H1 (cell line): ENCODE data around the gene TTC32. TPM values are rescaled to one million over a fixed set of nuclear protein-coding genes. Genes with fewer than 3 reads are reported as not detected.

ENCODE experiments used
- CTBP2 ChIP-seq: IDR thresholded peaks from 2 replicates; pipeline ENCODE4 v1.7.0; 2011; ENCODE audit warnings: borderline replicate concordance, mild to moderate bottlenecking, moderate library complexity, mixed read lengths, low read length; ENCODE audit not compliant: insufficient read depth, insufficient read length
- EGR1 ChIP-seq: IDR thresholded peaks from 2 replicates; pipeline ENCODE4 v1.6.1; 2011; ENCODE audit warnings: low read depth, low read length, borderline replicate concordance
- SP1 ChIP-seq: IDR thresholded peaks from 2 replicates; pipeline ENCODE4 v1.6.1; 2011; ENCODE audit warnings: low read depth, low read length
- SP2 ChIP-seq: IDR thresholded peaks from 2 replicates; pipeline ENCODE4 v1.6.1; 2012; ENCODE audit warnings: mild to moderate bottlenecking, low read length, inconsistent platforms
- polyA plus RNA-seq, 7 experiments: library from polyadenylated mRNA; depleted of rRNA in 3 of 7; stranded (reverse) in 5 of 7; unstranded in 2 of 7; fragments of >200 nt in 5 of 7; fragments of 200-250 nt in 2 of 7; gene quantifications; 1 replicate in 5 of 7; 2 replicates in 1 of 7; 4 replicates in 1 of 7; pipeline versions ENCODE4 v1.2.1 to v1.2.3, GENCODE V29; 2011 to 2013; ENCODE audit warnings: missing spikeins in 2 of 7, mixed read lengths in 2 of 7
- total RNA-seq: library from RNA; stranded (reverse); fragmentation: NEBNext Ultra II Directional; extraction: Animal tissue kit (Norgen Biotek cat#: 25700); gene quantifications from 2 replicates; pipeline ENCODE4 v1.2.1, GENCODE V29; 2021
- TF ChIP-seq, protein P1 (sequence below): IDR thresholded peaks from 2 replicates; pipeline ENCODE4 v1.6.1; 2011; ENCODE audit warnings: low read depth, mild to moderate bottlenecking, low read length; ENCODE audit not compliant: insufficient read depth
- TF ChIP-seq, protein P2 (sequence below): fragments of 300-600 bp; sonication (generic); IDR thresholded peaks from 2 replicates; pipeline ENCODE4 v1.7.1; 2012; ENCODE audit warnings: low read length, moderate library complexity, mild to moderate bottlenecking, inconsistent platforms; ENCODE audit not compliant: insufficient replicate concordance
- TF ChIP-seq, protein P3 (sequence below), 3 experiments: IDR thresholded peaks; 1 replicate in 2 of 3; 2 replicates in 1 of 3; pipeline versions ENCODE4 v1.5.1 to v1.6.1; 2011; ENCODE audit warnings: low read length in 3 of 3, mild to moderate bottlenecking in 3 of 3, inconsistent platforms in 2 of 3, low read depth in 1 of 3, moderate library complexity in 1 of 3; ENCODE audit not compliant: insufficient read depth in 1 of 3; ENCODE audit errors: control extremely low read depth in 1 of 3

TTC32 gene
- total and polyA plus RNA-seq, 2 of the 8 experiments (the other 6 are each of a cell fraction or from before 2014, with no cell fraction given) = 6.8 to 8.7 TPM

DNA sequence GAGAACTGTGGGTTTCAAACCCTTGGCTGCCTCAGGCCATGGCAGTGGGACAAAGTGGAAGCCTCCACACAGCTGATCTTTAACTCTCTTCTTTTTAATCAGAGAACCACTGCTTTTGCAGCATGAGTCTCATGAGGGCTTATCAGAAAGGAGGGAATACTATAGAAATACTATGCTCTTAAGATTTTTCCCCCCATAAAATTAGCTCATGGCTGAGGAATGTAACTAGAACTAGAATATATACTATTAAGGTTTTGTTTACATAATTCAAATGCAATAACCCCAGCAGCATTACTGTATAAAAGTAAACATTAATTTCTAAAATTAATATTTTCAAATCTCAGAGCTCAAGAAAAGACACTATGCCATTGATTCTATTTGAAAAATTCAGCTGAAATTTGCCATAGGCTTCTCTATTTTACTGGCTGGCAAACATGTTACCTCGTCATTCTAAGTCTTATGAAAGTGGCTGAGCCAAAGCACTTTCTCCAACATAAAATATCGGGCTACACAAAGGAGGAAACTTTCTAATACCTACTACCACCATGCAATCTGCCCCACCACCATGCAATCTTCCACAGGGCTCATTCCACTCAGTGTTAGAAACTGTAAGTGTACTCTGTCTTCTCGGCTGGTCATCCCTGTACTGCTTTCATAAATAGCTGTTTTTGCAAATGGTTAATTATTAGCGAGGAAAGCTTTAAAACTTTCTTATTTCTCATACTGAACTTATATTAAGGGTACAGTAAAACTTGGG, 45.6 kb upstream of the TTC32 start (continued):
- TF ChIP-seq, protein P1, sequence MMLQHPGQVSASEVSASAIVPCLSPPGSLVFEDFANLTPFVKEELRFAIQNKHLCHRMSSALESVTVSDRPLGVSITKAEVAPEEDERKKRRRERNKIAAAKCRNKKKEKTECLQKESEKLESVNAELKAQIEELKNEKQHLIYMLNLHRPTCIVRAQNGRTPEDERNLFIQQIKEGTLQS = no peak
- TF ChIP-seq, protein P2, sequence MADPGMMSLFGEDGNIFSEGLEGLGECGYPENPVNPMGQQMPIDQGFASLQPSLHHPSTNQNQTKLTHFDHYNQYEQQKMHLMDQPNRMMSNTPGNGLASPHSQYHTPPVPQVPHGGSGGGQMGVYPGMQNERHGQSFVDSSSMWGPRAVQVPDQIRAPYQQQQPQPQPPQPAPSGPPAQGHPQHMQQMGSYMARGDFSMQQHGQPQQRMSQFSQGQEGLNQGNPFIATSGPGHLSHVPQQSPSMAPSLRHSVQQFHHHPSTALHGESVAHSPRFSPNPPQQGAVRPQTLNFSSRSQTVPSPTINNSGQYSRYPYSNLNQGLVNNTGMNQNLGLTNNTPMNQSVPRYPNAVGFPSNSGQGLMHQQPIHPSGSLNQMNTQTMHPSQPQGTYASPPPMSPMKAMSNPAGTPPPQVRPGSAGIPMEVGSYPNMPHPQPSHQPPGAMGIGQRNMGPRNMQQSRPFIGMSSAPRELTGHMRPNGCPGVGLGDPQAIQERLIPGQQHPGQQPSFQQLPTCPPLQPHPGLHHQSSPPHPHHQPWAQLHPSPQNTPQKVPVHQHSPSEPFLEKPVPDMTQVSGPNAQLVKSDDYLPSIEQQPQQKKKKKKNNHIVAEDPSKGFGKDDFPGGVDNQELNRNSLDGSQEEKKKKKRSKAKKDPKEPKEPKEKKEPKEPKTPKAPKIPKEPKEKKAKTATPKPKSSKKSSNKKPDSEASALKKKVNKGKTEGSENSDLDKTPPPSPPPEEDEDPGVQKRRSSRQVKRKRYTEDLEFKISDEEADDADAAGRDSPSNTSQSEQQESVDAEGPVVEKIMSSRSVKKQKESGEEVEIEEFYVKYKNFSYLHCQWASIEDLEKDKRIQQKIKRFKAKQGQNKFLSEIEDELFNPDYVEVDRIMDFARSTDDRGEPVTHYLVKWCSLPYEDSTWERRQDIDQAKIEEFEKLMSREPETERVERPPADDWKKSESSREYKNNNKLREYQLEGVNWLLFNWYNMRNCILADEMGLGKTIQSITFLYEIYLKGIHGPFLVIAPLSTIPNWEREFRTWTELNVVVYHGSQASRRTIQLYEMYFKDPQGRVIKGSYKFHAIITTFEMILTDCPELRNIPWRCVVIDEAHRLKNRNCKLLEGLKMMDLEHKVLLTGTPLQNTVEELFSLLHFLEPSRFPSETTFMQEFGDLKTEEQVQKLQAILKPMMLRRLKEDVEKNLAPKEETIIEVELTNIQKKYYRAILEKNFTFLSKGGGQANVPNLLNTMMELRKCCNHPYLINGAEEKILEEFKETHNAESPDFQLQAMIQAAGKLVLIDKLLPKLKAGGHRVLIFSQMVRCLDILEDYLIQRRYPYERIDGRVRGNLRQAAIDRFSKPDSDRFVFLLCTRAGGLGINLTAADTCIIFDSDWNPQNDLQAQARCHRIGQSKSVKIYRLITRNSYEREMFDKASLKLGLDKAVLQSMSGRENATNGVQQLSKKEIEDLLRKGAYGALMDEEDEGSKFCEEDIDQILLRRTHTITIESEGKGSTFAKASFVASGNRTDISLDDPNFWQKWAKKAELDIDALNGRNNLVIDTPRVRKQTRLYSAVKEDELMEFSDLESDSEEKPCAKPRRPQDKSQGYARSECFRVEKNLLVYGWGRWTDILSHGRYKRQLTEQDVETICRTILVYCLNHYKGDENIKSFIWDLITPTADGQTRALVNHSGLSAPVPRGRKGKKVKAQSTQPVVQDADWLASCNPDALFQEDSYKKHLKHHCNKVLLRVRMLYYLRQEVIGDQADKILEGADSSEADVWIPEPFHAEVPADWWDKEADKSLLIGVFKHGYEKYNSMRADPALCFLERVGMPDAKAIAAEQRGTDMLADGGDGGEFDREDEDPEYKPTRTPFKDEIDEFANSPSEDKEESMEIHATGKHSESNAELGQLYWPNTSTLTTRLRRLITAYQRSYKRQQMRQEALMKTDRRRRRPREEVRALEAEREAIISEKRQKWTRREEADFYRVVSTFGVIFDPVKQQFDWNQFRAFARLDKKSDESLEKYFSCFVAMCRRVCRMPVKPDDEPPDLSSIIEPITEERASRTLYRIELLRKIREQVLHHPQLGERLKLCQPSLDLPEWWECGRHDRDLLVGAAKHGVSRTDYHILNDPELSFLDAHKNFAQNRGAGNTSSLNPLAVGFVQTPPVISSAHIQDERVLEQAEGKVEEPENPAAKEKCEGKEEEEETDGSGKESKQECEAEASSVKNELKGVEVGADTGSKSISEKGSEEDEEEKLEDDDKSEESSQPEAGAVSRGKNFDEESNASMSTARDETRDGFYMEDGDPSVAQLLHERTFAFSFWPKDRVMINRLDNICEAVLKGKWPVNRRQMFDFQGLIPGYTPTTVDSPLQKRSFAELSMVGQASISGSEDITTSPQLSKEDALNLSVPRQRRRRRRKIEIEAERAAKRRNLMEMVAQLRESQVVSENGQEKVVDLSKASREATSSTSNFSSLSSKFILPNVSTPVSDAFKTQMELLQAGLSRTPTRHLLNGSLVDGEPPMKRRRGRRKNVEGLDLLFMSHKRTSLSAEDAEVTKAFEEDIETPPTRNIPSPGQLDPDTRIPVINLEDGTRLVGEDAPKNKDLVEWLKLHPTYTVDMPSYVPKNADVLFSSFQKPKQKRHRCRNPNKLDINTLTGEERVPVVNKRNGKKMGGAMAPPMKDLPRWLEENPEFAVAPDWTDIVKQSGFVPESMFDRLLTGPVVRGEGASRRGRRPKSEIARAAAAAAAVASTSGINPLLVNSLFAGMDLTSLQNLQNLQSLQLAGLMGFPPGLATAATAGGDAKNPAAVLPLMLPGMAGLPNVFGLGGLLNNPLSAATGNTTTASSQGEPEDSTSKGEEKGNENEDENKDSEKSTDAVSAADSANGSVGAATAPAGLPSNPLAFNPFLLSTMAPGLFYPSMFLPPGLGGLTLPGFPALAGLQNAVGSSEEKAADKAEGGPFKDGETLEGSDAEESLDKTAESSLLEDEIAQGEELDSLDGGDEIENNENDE = no peak
- no peak for TF ChIP-seq SP1
- no peak for TF ChIP-seq EGR1
- TF ChIP-seq CTBP2 = no peak
- TF ChIP-seq SP2 = no peak
- TF ChIP-seq, protein P3, sequence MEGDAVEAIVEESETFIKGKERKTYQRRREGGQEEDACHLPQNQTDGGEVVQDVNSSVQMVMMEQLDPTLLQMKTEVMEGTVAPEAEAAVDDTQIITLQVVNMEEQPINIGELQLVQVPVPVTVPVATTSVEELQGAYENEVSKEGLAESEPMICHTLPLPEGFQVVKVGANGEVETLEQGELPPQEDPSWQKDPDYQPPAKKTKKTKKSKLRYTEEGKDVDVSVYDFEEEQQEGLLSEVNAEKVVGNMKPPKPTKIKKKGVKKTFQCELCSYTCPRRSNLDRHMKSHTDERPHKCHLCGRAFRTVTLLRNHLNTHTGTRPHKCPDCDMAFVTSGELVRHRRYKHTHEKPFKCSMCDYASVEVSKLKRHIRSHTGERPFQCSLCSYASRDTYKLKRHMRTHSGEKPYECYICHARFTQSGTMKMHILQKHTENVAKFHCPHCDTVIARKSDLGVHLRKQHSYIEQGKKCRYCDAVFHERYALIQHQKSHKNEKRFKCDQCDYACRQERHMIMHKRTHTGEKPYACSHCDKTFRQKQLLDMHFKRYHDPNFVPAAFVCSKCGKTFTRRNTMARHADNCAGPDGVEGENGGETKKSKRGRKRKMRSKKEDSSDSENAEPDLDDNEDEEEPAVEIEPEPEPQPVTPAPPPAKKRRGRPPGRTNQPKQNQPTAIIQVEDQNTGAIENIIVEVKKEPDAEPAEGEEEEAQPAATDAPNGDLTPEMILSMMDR (IDR thresholded peaks at IDR 0.05; ENCODE audit: control extremely low read depth in 1 of 3, insufficient read depth in 1 of 3, low read depth in 1 of 3, low read length in 3 of 3) = no peak
